Mononuclear cell (primary cell): ENCODE measurements around the gene NSUN4. TPM values are rescaled to one million over a fixed set of nuclear protein-coding genes. Genes with fewer than 3 reads are reported as not detected.

Source experiments
- H3K27me3 ChIP-seq: 2 replicates; pipeline ENCODE4 v1.6.0; 2011; ENCODE audit warnings: low read length, control low read depth; ENCODE audit not compliant: insufficient read depth
- H3K4me1 ChIP-seq: 2 replicates; pipeline ENCODE4 v1.5.1; 2011; ENCODE audit warnings: mild to moderate bottlenecking, low read length, control low read depth; ENCODE audit not compliant: insufficient read depth
- H3K4me3 ChIP-seq: 2 replicates; pipeline ENCODE4 v1.5.1; 2011; ENCODE audit warnings: mild to moderate bottlenecking, low read length, moderate library complexity
- H3K9me3 ChIP-seq: 2 replicates; pipeline ENCODE4 v1.5.1; 2011; ENCODE audit warnings: low read depth, mild to moderate bottlenecking, control low read depth, low read length
- total RNA-seq: library from RNA; depleted of rRNA; stranded (reverse); fragments of >200 nt; gene quantifications from one replicate; pipeline ENCODE4 v1.2.3, GENCODE V29; 2012

Gene NSUN4
- total RNA-seq, 1 donor, result 10.8 TPM

GRCh38 chr1:46404482-46405196, 64.0 kb downstream of the NSUN4 start:
- H3K4me3 ChIP-seq, result no peak overlapping the region
- peaks cover 43% of the 10 kb centered on the region for H3K4me1 ChIP-seq
- no peaks in the 10 kb centered on the region for H3K27me3 ChIP-seq
- no peaks in the 10 kb centered on the region for H3K9me3 ChIP-seq

DNA sequence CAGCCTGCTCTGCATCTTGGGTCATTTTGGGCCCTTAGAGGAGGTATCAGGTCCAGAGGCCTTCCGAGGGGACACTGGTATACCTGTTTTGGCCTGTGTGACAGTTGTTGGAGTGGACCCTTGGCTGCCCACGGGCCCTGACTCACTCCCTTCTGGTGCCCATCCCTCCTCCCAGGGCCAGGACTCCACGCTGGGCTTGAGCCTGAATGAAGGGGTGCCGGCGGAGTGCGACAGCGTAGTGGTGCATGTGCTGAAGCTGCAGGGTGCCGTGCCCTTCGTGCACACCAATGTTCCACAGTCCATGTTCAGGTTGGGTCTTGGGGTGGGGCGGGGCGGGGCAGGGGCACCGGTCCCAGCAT, 64.6 kb downstream of the NSUN4 start:
- peaks cover 43% of the 10 kb centered on the region for H3K4me1 ChIP-seq
- H3K27me3 ChIP-seq, result no peaks in the 10 kb centered on the region
- no peak overlapping the region for H3K4me3 ChIP-seq
- no peaks in the 10 kb centered on the region for H3K9me3 ChIP-seq

GRCh38 chr1:46405724-46406123, 65.1 kb downstream of the NSUN4 start:
- no peaks in the 10 kb centered on the region for H3K27me3 ChIP-seq
- H3K4me3 ChIP-seq, result no peak overlapping the region
- H3K9me3 ChIP-seq, result no peaks in the 10 kb centered on the region
- peaks cover 43% of the 10 kb centered on the region for H3K4me1 ChIP-seq

DNA sequence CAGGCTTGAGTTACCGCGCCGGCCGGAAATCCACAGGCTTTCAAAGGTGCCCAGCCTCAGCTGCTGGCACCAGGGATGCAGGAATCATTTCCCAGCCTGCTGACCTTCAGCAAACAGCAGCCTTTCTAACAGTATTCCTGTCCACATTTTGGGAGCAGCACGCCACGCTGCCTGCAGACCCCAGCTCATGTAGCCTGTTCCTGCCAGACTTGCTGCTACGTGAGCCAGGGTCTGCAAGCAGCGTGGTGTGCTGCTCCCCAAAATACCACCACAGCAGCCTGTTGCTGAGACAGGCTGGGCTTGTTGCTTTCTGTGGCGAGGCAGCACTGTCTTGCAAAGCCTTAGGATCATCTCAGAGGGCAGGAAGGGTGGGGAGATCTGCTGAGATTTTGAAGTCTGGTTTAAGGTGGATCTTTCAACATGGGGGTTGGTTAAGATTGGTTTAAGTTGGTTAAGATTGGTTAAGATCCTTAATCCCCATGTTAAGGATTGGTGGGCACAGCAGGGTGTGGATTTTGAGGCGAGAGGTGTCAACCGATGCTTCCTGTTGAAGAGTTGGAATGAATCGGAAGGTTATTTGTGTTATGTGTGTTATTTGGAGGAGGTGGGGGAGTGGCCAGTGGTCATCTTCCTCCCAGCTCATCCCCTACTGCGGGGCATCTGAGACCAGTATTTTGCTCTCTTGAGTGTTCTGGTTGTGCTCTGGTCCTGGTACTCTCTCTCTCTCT, 66.4 kb downstream of the NSUN4 start:
- no peaks in the 10 kb centered on the region for H3K9me3 ChIP-seq
- H3K4me3 ChIP-seq, result no peak overlapping the region
- H3K4me1 ChIP-seq, result peaks cover 34% of the 10 kb centered on the region
- no peaks in the 10 kb centered on the region for H3K27me3 ChIP-seq

- no peaks in the 10 kb centered on the region for H3K9me3 ChIP-seq
- H3K4me1 ChIP-seq, result peaks cover 28% of the 10 kb centered on the region
- H3K27me3 ChIP-seq, result no peaks in the 10 kb centered on the region
- no peak overlapping the region for H3K4me3 ChIP-seq
These were observed 67.0 kb downstream of the NSUN4 start for GRCh38 chr1:46407636-46408035.

DNA sequence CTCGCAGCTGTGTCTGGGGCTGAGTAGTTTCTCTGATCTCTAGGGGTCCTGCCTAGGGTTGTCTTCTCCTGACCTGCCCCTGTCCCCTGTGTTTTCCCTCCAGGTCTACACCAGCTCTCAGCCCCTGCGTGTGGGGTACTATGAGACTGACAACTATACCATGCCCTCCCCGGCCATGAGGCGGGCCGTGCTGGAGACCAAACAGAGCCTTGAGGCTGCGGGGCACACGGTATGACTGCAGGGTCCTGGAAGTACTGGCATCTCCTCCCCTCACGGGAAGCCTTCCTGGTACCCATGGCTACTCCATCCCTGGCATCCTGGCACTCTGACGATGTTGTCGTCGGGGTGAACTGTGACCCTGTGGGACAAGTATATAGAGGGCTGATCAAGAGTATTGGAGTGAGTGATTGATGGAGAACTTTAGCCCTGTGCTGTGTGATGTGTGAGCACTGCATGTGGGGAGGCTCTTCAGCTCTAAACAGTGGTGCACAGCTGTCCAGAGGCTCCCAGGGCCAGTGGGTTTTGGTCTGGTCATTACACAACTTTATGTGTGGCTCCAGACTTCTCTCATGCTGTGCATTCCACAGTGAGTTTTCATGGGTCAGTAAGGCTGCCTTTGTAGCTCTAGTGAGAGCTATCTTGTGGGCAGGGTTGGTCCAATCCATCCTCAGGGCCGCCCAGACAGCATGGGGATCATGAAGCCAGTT, 67.9 kb downstream of the NSUN4 start:
- Histone ChIP-seq H3K9me3 (no peaks in the 10 kb centered on the region), H3K27me3 (no peaks in the 10 kb centered on the region), H3K4me1 (peaks cover 27% of the 10 kb centered on the region), H3K4me3 (no peak overlapping the region)

GRCh38 chr1:46409063-46409372, 68.4 kb downstream of the NSUN4 start:
- Histone ChIP-seq H3K9me3 (no peaks in the 10 kb centered on the region), H3K4me1 (peaks cover 27% of the 10 kb centered on the region), H3K27me3 (no peaks in the 10 kb centered on the region), H3K4me3 (no peak overlapping the region)

- H3K9me3 ChIP-seq, result no peaks in the 10 kb centered on the region
- H3K4me1 ChIP-seq, result peaks cover 13% of the 10 kb centered on the region
- no peak overlapping the region for H3K4me3 ChIP-seq
- no peaks in the 10 kb centered on the region for H3K27me3 ChIP-seq
These were observed 69.8 kb downstream of the NSUN4 start for GRCh38 chr1:46410156-46411009.

DNA sequence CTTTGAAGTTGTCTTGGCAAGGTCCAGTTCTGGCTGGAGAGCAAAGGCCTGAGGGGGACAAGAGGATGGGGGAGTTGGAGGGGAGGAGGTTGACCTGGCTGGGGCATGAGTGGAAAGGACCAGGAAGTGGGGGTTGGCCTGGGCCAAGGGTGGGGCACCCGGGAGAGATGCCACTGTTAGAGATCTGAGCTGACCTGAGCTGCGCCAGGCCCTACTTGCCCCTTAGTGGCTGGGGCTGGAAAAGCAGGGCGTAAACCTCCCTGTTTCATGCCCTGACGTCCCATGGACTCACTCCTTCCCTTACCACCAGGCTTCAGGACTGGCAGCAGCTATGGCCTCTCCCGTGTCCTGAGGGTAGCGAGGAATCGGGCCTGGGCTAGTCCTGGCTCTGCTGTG, 70.4 kb downstream of the NSUN4 start:
- peaks cover 7% of the 10 kb centered on the region for H3K4me1 ChIP-seq
- no peaks in the 10 kb centered on the region for H3K27me3 ChIP-seq
- no peak overlapping the region for H3K4me3 ChIP-seq
- no peaks in the 10 kb centered on the region for H3K9me3 ChIP-seq

Other genes with a start within 250 kb of the NSUN4 start
- 0.42 TPM for gene PIK3R3, start 208.2 kb upstream of the NSUN4 start, total RNA-seq
- gene TSPAN1, start 165.7 kb upstream of the NSUN4 start, total RNA-seq, result not detected
- not detected for gene P3R3URF, start 164.3 kb upstream of the NSUN4 start, total RNA-seq
- gene POMGNT1, start 142.4 kb upstream of the NSUN4 start, total RNA-seq, result 6.7 TPM
- 0.10 TPM for gene LURAP1, start 137.5 kb upstream of the NSUN4 start, total RNA-seq
- not detected for gene RAD54L, start 93.0 kb upstream of the NSUN4 start, total RNA-seq
- gene LRRC41, start 37.2 kb upstream of the NSUN4 start, total RNA-seq, result 20.1 TPM
- 311 TPM for gene UQCRH, start 37.1 kb upstream of the NSUN4 start, total RNA-seq
- gene FAAH, start 53.5 kb downstream of the NSUN4 start, total RNA-seq, result 6.2 TPM
- gene DMBX1, start 149.0 kb downstream of the NSUN4 start, total RNA-seq, result not detected
- 0.10 TPM for gene KNCN, start 210.8 kb downstream of the NSUN4 start, total RNA-seq